GM12872 (cell line): Measurements from ENCODE around the gene XYLT1.

Experiments used
- TF ChIP-seq, protein P1 (sequence below): IDR thresholded peaks from 3 replicates; pipeline ENCODE4 v1.5.1; 2011; ENCODE audit warnings: low read depth, mild to moderate bottlenecking, low read length, moderate library complexity; ENCODE audit not compliant: insufficient read depth

Gene XYLT1

DNA sequence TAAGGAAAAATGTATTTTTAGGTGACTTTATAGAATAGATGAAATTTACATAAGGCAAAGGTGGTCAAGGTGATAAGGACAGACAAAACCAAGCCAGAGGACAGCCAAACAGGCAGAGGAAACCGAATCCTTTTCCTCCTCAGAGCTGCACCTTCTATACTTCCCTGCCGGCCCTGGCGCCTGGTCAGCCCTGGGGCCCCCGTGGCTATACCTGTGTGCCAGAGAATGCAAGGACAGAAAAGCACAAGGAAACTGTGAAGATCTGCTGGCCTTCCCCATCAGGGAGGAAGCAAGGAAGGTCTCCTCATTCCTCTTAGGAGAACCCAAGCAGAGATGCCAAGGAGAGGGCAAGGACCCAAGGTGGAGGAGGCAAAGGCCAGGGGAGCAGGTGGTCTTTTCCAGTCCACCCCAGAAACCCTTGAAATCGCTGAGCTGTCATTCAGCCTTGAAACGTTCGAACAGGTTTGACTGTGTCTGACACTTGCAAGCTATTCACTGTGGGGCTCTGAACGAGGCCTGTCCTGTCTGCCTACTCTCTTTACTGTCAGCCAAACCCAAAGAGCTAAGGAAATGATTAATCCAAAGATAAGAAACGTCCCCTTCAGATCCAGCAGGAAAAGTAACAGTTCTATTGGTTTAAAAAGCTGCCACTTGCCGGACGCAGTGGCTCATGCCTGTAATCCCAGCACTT is 114.4 kb downstream of the XYLT1 start:
- TF ChIP-seq, protein P1, sequence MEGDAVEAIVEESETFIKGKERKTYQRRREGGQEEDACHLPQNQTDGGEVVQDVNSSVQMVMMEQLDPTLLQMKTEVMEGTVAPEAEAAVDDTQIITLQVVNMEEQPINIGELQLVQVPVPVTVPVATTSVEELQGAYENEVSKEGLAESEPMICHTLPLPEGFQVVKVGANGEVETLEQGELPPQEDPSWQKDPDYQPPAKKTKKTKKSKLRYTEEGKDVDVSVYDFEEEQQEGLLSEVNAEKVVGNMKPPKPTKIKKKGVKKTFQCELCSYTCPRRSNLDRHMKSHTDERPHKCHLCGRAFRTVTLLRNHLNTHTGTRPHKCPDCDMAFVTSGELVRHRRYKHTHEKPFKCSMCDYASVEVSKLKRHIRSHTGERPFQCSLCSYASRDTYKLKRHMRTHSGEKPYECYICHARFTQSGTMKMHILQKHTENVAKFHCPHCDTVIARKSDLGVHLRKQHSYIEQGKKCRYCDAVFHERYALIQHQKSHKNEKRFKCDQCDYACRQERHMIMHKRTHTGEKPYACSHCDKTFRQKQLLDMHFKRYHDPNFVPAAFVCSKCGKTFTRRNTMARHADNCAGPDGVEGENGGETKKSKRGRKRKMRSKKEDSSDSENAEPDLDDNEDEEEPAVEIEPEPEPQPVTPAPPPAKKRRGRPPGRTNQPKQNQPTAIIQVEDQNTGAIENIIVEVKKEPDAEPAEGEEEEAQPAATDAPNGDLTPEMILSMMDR, result no peak

DNA sequence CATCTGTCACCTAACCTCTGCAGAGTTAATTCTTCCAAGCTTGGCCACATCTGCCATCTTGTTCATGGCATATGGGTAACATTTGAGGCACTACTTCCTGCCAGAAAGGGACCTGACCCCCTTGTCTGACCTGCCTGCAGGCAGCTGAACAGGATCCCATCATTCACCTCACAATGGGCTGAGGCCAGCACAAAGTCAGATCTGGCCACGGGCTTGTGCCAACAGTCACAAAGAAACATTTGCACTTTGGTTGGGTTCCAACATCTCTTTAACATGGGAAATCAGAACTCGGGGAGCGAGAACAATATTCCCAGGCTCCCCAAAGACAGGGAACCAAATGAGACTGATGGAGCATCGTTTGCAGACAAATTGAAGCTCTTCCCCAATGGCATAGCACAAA is 116.1 kb downstream of the XYLT1 start:
- TF ChIP-seq, protein P1, result no peak

DNA sequence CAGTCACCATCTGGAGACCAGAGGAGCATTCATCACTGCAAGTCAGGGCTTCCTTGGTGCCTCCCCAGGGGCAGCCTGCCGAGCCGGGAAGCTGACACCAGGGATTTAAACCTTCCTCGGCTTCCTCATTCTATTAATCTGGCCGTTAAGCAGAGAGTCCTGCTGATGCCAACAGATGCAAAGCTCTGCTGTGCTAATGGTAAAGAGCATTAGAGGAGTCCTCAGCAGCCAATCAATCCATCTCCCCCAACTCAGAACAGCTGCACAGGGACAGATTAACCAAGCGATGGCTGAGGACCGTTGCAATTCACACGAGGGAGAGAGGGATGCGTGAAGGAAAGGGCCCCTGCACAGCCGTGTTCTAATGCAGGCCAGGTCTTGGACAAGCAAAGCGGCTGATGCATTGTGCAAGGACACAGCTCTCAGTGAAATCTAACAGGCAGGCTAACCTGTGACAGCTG is 116.6 kb downstream of the XYLT1 start:
- TF ChIP-seq, protein P1, result no peak

DNA sequence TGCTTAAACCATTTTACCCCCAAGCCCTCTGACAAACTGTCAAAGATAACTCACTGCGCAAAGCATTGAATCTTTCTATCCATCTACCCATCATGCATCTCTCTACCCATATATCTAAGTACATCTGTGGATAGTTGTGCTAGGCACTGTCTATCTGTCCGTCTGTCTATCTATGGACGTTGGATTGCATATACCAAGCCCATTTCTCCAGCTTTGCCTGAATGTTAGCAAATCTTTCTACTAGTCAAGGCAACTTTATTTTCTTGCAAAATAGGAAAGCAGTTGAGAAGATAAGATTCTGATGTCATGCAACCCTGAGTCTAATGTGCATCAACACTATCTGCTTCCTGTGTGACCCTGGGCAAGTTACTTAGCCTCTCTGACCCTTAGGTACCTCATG is 117.2 kb downstream of the XYLT1 start:
- TF ChIP-seq, protein P1, result no peak

DNA sequence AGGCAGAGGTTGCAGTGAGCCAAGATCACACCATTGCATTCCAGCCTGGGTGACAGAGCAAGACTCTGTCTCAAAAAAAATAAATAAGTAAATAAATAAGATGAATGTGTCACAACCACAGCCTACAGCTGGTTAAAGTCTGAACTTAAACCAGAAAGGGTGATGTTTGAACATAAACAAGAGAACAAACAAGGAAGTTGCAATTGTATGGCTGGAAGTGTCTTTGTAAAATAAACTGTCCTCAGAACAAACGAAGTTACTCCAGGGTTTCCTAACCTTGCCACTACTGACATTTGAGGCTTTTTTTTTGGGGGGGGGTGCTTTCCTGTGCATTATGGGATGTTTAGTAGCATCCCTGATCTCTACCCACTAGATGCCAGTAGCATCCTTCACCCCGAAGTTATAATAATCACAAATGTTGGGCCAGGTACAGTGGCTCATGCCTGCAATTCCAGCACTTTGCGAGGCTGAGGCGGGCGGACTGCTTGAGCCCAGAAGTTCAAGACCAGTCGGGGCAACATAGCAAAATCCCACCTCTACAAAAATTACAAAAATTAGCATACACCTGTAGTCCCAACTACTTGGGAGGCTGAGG is 119.2 kb downstream of the XYLT1 start:
- TF ChIP-seq, protein P1, result no peak

DNA sequence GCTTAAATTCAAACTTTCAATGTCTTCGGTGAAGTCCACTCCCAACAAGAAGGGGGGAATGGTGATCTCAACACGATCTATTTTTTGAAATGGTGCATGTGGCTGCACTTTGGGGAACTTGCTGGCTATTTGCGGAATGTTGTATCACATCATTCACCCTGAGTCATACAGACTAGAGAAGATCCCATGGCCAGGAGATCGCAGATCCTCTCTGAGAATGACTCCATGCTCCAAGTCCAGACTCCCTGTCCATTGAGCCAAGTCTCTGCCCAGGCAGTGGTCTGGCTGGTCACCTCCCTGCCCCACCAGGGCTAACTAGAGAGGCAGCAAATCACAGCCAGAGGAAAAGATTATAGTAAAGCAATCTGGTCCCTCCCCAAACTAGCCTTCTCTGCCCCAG is 120.6 kb downstream of the XYLT1 start:
- TF ChIP-seq, protein P1, result no peak

DNA sequence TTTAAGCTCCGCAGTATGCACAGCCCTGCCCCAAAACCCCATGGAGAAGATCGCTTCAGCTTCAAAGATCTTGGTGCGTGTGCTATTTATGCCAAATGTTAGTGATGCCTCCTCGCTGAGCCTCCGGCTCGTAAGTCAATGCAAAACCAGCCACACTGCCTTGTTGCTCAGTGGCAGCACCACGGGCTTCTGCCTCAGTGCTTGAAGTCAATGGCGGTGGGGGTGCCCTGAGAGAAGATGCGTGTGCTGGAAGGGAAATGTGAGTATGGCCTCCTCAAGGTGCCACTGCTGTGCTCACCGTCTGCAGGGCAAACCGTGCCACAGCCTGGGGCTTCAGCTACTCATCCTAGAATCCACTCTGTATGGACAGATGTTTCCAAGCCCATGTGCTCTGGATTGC is 121.9 kb downstream of the XYLT1 start:
- TF ChIP-seq, protein P1, result no peak
